SU-DHL-6 (cell line): ENCODE data around the gene MDM2.

Experiments used
- CTCF ChIP-seq: fragments of 200-600 bp; sonication (generic); IDR thresholded peaks from one replicate; pipeline ENCODE4 v1.5.1; 2017; ENCODE audit warnings: antibody characterized with exemption, mild to moderate bottlenecking, low read length, moderate library complexity; ENCODE audit not compliant: insufficient read depth, poor library complexity, severe bottlenecking
- EZH2phosphoT487 ChIP-seq: fragments of 200-600 bp; sonication (generic), shearing (Covaris generic); conservative IDR thresholded peaks from 2 replicates; pipeline ENCODE4 v1.6.1; 2018; ENCODE audit warnings: mild to moderate bottlenecking, antibody characterized with exemption, low read length, moderate library complexity, mixed read lengths

GRCh38 chr12:68900241-68900640, 92.3 kb downstream of the MDM2 start:
- no peak for TF ChIP-seq CTCF
- TF ChIP-seq EZH2phosphoT487: no peak
